OCI-LY1 (cell line): ENCODE data around the gene MS4A4A.

ENCODE experiments used
- H2AFZ ChIP-seq: fragments of 200-600 bp; sonication (generic), shearing (Covaris generic); 2 replicates; pipeline ENCODE4 v1.6.0; 2014; ENCODE audit warnings: antibody characterized with exemption, mild to moderate bottlenecking, low read length
- H3F3A ChIP-seq: fragments of 200-600 bp; sonication (generic), shearing (Covaris generic); 2 replicates; pipeline ENCODE4 v1.6.0; 2014; ENCODE audit warnings: mild to moderate bottlenecking, antibody characterized with exemption, low read length, moderate library complexity; ENCODE audit not compliant: insufficient read depth
- H3K27ac ChIP-seq: fragments of 200-600 bp; sonication (generic); 2 replicates; pipeline ENCODE4 v1.5.1; 2014; ENCODE audit warnings: low read length, mixed run types, mild to moderate bottlenecking, low read depth; ENCODE audit not compliant: poor library complexity, severe bottlenecking
- H3K27me3 ChIP-seq: fragments of 200-600 bp; sonication (generic); 2 replicates; pipeline ENCODE4 v1.6.0; 2014; ENCODE audit warnings: antibody characterized with exemption, mild to moderate bottlenecking, low read length, moderate library complexity; ENCODE audit not compliant: insufficient read depth
- H3K36me3 ChIP-seq: fragments of 200-600 bp; sonication (generic); 2 replicates; pipeline ENCODE4 v1.6.1; 2014; ENCODE audit warnings: mild to moderate bottlenecking, antibody characterized with exemption, low read length, moderate library complexity, mixed read lengths; ENCODE audit not compliant: insufficient read depth
- H3K4me1 ChIP-seq: fragments of 200-600 bp; sonication (generic); 2 replicates; pipeline ENCODE4 v1.5.1; 2014; ENCODE audit warnings: mild to moderate bottlenecking, low read length, moderate library complexity; ENCODE audit not compliant: insufficient read depth, severe bottlenecking
- H3K4me2 ChIP-seq: fragments of 200-600 bp; sonication (generic), shearing (Covaris generic); 2 replicates; pipeline ENCODE4 v1.6.1; 2014; ENCODE audit warnings: low read length
- H3K4me3 ChIP-seq: fragments of 200-600 bp; sonication (generic); 2 replicates; pipeline ENCODE4 v1.5.1; 2014; ENCODE audit warnings: low read length, low read depth, mild to moderate bottlenecking, mixed read lengths; ENCODE audit not compliant: poor library complexity, severe bottlenecking
- H3K79me2 ChIP-seq: fragments of 200-600 bp; shearing (Covaris generic); 2 replicates; pipeline ENCODE4 v1.6.1; 2016; ENCODE audit warnings: mixed run types, low read length, mixed read lengths; ENCODE audit not compliant: insufficient read depth
- H3K9ac ChIP-seq: fragments of 200-600 bp; sonication (generic), shearing (Covaris generic); 2 replicates; pipeline ENCODE4 v1.6.1; 2014; ENCODE audit warnings: mild to moderate bottlenecking, low read length, mixed read lengths
- H3K9me2 ChIP-seq: fragments of 200-600 bp; sonication (generic), shearing (Covaris generic); 2 replicates; pipeline ENCODE4 v1.6.1; 2014; ENCODE audit warnings: low read depth, mild to moderate bottlenecking, low read length, mixed read lengths
- H3K9me3 ChIP-seq: fragments of 200-600 bp; shearing (Covaris generic); 2 replicates; pipeline ENCODE4 v1.6.1; 2014; ENCODE audit warnings: low read length, mixed read lengths
- H4K20me1 ChIP-seq: fragments of 200-600 bp; sonication (generic), shearing (Covaris generic); 2 replicates; pipeline ENCODE4 v1.6.0; 2016; ENCODE audit warnings: mild to moderate bottlenecking, low read length; ENCODE audit not compliant: insufficient read depth
- CTCF ChIP-seq: fragments of 200-600 bp; sonication (generic), shearing (Covaris generic); IDR thresholded peaks from 2 replicates; pipeline ENCODE4 v1.5.1; 2017; ENCODE audit warnings: mild to moderate bottlenecking, antibody characterized with exemption, low read length, moderate library complexity, mixed read lengths
- EZH2 ChIP-seq: fragments of 200-600 bp; sonication (generic), shearing (Covaris generic); IDR thresholded peaks from 2 replicates; pipeline ENCODE4 v1.8.0; 2017; ENCODE audit warnings: borderline replicate concordance, mixed run types, mild to moderate bottlenecking, antibody characterized with exemption, low read length, moderate library complexity, mixed read lengths

Gene MS4A4A

GRCh38 chr11:60251485-60252212, 28.8 kb upstream of the MS4A4A start:
- H3K27ac ChIP-seq: no peak overlapping the region
- no peaks in the 10 kb centered on the region for H3K9me2 ChIP-seq
- H3K27me3 ChIP-seq: no peaks in the 10 kb centered on the region
- H3F3A ChIP-seq: no peaks in the 10 kb centered on the region
- no peak overlapping the region for H3K4me2 ChIP-seq
- no peak overlapping the region for H2AFZ ChIP-seq
- no peaks in the 10 kb centered on the region for H3K4me1 ChIP-seq
- no peaks in the 10 kb centered on the region for H4K20me1 ChIP-seq
- no peak for TF ChIP-seq EZH2
- no peak; the same call in 1 of the 2 replicates for TF ChIP-seq CTCF
- H3K9me3 ChIP-seq: peaks cover 8% of the 10 kb centered on the region
- no peak overlapping the region for H3K9ac ChIP-seq
- H3K79me2 ChIP-seq: no peaks in the 10 kb centered on the region
- H3K36me3 ChIP-seq: no peaks in the 10 kb centered on the region
- H3K4me3 ChIP-seq: no peak overlapping the region

GRCh38 chr11:60252213-60253108, 28.0 kb upstream of the MS4A4A start:
- Histone ChIP-seq H4K20me1 (no peaks in the 10 kb centered on the region), H3K4me2 (no peak overlapping the region), H2AFZ (no peak overlapping the region), H3K9ac (no peak overlapping the region), H3K27me3 (no peaks in the 10 kb centered on the region), H3K4me3 (no peak overlapping the region), H3F3A (no peaks in the 10 kb centered on the region), H3K4me1 (no peaks in the 10 kb centered on the region), H3K27ac (no peak overlapping the region), H3K79me2 (no peaks in the 10 kb centered on the region), H3K36me3 (no peaks in the 10 kb centered on the region), H3K9me2 (no peaks in the 10 kb centered on the region), H3K9me3 (peaks cover 8% of the 10 kb centered on the region)
- TF ChIP-seq EZH2: no peak

- no peak overlapping the region for H2AFZ ChIP-seq
- no peaks in the 10 kb centered on the region for H3K79me2 ChIP-seq
- no peaks in the 10 kb centered on the region for H3K9me2 ChIP-seq
- no peak overlapping the region for H3K4me2 ChIP-seq
- no peaks in the 10 kb centered on the region for H4K20me1 ChIP-seq
- H3K4me1 ChIP-seq: no peaks in the 10 kb centered on the region
- no peak overlapping the region for H3K9ac ChIP-seq
- no peaks in the 10 kb centered on the region for H3K36me3 ChIP-seq
- no peak overlapping the region for H3K27ac ChIP-seq
- no peak overlapping the region for H3K4me3 ChIP-seq
- H3F3A ChIP-seq: no peaks in the 10 kb centered on the region
- peaks cover 8% of the 10 kb centered on the region for H3K9me3 ChIP-seq
- H3K27me3 ChIP-seq: no peaks in the 10 kb centered on the region
- no peak for TF ChIP-seq EZH2
- TF ChIP-seq CTCF: no peak
Observed at GRCh38 chr11:60257956-60258722, 22.3 kb upstream of the MS4A4A start.
